K562 (cell line): ENCODE data around the gene SURF4. TPM values are rescaled to one million over a fixed set of nuclear protein-coding genes. Genes with fewer than 3 reads are reported as not detected.

Experiments used
- CTBP1 ChIP-seq: fragments of 450-650 bp; IDR thresholded peaks from 2 replicates; pipeline ENCODE4 v1.6.1; 2016; ENCODE audit warnings: borderline replicate concordance
- CXXC5 ChIP-seq: fragments of 250-450 bp; sonication (Bioruptor Pico); IDR thresholded peaks from 2 replicates; pipeline ENCODE4 v1.8.0; 2022; ENCODE audit warnings: inconsistent platforms, mild to moderate bottlenecking, moderate library complexity
- ELF2 ChIP-seq: fragments of 250-450 bp; sonication (Bioruptor Pico); IDR thresholded peaks from 2 replicates; pipeline ENCODE4 v1.5.0; 2021; ENCODE audit warnings: mild to moderate bottlenecking
- NFYB ChIP-seq: IDR thresholded peaks from 2 replicates; pipeline ENCODE4 v1.6.1; 2011; ENCODE audit warnings: mild to moderate bottlenecking, moderate library complexity; ENCODE audit not compliant: insufficient read length; ENCODE audit errors: extremely low read depth
- ZC3H8 ChIP-seq: fragments of 450-650 bp; IDR thresholded peaks from 2 replicates; pipeline ENCODE4 v1.6.1; 2017
- ZNF263 ChIP-seq: sonication (generic); formaldehyde crosslinking; IDR thresholded peaks from 2 replicates; pipeline ENCODE4 v1.8.0; 2022; ENCODE audit warnings: mild to moderate bottlenecking, missing genetic modification reagents, borderline replicate concordance
- polyA plus RNA-seq, 8 experiments: library from polyadenylated mRNA; depleted of rRNA in 4 of 8; stranded (reverse) in 5 of 8; unstranded in 3 of 8; fragments of >200 nt; fragmentation: Nextera tagmentation in 2 of 8; fragmentation: Illumina TruSeq in 1 of 8; extraction: Ambion mirVana in 2 of 8; extraction: Trizol in 1 of 8; gene quantifications; 2 replicates each; pipeline versions ENCODE4 v1.2.1 to v1.2.3, GENCODE V29; 2011 to 2014; ENCODE audit warnings: inconsistent platforms in 1 of 8, missing spikeins in 1 of 8
- total RNA-seq, 7 experiments: library from RNA; depleted of rRNA in 6 of 7; stranded (reverse); fragments of >200 nt in 6 of 7; fragmentation: Illumina TruSeq in 2 of 7; extraction: Trizol in 2 of 7; gene quantifications; 2 replicates each; pipeline versions ENCODE4 v1.2.1 to v1.2.3, GENCODE V29; 2011 to 2021; ENCODE audit warnings: low replicate concordance in 1 of 7
- TF ChIP-seq, protein P1 (sequence below): sonication (generic); formaldehyde crosslinking; IDR thresholded peaks from 2 replicates; pipeline ENCODE4 v1.8.0; 2022; ENCODE audit warnings: mild to moderate bottlenecking, missing genetic modification reagents
- TF ChIP-seq, protein P2 (sequence below): fragments of 250-450 bp; sonication (Bioruptor Pico); IDR thresholded peaks from 2 replicates; pipeline ENCODE4 v1.8.0; 2021; ENCODE audit warnings: borderline replicate concordance, mild to moderate bottlenecking, moderate library complexity; ENCODE audit not compliant: poor library complexity, severe bottlenecking
- TF ChIP-seq, protein P3 (sequence below): fragments of 200-600 bp; sonication (generic); IDR thresholded peaks from one replicate; pipeline ENCODE4 v1.6.1; 2012; ENCODE audit warnings: mild to moderate bottlenecking, low read depth, low read length, inconsistent platforms

SURF4 gene
- total and polyA plus RNA-seq, 9 of the 15 experiments (the other 6 are each of a cell fraction or from before 2014, with no cell fraction given): 8.4 to 176 (median 130) TPM

DNA sequence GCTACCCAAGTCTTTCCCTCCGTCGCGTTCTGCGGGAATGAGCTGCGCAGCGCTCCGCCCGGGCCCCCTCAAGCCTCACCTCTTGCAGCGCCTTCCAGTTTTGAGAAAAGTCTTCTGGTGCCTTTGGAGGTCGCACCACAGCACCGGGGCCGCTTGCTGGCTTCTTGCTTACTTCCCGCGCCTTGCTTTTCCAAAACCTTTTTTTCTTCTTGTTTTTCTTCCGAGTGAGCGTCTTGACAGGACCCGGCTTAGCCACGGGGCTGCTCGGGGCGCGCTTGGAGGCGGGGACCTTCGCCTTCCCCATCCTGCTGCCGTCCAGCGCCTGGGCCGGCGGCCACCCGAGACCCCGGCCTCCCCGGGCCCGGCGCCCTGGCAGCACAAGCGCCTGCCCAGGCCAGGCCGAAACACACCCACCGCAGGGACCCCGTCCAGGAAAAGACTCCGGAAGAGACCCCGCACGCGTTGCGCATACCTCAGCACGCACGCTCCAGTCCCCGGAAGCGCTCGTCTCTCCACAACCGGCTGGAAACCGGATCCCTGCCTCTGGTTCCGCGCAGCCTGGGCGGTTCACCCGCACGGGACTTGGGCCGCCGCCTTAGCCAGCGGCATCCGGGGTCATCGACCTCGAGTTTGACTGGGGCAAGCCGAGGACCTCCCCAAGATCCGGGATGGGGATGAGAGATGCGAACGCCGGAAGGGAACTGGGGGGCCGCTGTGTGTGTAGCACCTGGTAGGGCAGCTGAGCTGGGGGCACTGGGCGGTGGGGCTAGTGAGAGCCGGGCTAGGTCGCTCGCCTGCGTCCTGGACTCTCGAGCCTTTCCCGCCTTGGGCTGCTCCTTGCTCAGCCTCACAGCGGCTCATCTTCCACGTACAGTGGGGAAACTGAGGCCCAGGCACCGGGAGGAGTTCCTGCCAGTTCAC lies 41.9 kb upstream of the SURF4 start, which contains the start of gene REXO4 (continued):
- TF ChIP-seq, protein P1, sequence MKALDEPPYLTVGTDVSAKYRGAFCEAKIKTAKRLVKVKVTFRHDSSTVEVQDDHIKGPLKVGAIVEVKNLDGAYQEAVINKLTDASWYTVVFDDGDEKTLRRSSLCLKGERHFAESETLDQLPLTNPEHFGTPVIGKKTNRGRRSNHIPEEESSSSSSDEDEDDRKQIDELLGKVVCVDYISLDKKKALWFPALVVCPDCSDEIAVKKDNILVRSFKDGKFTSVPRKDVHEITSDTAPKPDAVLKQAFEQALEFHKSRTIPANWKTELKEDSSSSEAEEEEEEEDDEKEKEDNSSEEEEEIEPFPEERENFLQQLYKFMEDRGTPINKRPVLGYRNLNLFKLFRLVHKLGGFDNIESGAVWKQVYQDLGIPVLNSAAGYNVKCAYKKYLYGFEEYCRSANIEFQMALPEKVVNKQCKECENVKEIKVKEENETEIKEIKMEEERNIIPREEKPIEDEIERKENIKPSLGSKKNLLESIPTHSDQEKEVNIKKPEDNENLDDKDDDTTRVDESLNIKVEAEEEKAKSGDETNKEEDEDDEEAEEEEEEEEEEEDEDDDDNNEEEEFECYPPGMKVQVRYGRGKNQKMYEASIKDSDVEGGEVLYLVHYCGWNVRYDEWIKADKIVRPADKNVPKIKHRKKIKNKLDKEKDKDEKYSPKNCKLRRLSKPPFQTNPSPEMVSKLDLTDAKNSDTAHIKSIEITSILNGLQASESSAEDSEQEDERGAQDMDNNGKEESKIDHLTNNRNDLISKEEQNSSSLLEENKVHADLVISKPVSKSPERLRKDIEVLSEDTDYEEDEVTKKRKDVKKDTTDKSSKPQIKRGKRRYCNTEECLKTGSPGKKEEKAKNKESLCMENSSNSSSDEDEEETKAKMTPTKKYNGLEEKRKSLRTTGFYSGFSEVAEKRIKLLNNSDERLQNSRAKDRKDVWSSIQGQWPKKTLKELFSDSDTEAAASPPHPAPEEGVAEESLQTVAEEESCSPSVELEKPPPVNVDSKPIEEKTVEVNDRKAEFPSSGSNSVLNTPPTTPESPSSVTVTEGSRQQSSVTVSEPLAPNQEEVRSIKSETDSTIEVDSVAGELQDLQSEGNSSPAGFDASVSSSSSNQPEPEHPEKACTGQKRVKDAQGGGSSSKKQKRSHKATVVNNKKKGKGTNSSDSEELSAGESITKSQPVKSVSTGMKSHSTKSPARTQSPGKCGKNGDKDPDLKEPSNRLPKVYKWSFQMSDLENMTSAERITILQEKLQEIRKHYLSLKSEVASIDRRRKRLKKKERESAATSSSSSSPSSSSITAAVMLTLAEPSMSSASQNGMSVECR (CRISPR knock-in tag): peak; percentile 89
- TF ChIP-seq ZNF263: peak; percentile 42; the same call in 1 of the 2 replicates
- no peak for TF ChIP-seq NFYB
- peak; percentile 96 for TF ChIP-seq CXXC5
- TF ChIP-seq, protein P2, sequence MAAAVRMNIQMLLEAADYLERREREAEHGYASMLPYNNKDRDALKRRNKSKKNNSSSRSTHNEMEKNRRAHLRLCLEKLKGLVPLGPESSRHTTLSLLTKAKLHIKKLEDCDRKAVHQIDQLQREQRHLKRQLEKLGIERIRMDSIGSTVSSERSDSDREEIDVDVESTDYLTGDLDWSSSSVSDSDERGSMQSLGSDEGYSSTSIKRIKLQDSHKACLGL (CRISPR knock-in tag): peak; percentile 88
- TF ChIP-seq, protein P3, sequence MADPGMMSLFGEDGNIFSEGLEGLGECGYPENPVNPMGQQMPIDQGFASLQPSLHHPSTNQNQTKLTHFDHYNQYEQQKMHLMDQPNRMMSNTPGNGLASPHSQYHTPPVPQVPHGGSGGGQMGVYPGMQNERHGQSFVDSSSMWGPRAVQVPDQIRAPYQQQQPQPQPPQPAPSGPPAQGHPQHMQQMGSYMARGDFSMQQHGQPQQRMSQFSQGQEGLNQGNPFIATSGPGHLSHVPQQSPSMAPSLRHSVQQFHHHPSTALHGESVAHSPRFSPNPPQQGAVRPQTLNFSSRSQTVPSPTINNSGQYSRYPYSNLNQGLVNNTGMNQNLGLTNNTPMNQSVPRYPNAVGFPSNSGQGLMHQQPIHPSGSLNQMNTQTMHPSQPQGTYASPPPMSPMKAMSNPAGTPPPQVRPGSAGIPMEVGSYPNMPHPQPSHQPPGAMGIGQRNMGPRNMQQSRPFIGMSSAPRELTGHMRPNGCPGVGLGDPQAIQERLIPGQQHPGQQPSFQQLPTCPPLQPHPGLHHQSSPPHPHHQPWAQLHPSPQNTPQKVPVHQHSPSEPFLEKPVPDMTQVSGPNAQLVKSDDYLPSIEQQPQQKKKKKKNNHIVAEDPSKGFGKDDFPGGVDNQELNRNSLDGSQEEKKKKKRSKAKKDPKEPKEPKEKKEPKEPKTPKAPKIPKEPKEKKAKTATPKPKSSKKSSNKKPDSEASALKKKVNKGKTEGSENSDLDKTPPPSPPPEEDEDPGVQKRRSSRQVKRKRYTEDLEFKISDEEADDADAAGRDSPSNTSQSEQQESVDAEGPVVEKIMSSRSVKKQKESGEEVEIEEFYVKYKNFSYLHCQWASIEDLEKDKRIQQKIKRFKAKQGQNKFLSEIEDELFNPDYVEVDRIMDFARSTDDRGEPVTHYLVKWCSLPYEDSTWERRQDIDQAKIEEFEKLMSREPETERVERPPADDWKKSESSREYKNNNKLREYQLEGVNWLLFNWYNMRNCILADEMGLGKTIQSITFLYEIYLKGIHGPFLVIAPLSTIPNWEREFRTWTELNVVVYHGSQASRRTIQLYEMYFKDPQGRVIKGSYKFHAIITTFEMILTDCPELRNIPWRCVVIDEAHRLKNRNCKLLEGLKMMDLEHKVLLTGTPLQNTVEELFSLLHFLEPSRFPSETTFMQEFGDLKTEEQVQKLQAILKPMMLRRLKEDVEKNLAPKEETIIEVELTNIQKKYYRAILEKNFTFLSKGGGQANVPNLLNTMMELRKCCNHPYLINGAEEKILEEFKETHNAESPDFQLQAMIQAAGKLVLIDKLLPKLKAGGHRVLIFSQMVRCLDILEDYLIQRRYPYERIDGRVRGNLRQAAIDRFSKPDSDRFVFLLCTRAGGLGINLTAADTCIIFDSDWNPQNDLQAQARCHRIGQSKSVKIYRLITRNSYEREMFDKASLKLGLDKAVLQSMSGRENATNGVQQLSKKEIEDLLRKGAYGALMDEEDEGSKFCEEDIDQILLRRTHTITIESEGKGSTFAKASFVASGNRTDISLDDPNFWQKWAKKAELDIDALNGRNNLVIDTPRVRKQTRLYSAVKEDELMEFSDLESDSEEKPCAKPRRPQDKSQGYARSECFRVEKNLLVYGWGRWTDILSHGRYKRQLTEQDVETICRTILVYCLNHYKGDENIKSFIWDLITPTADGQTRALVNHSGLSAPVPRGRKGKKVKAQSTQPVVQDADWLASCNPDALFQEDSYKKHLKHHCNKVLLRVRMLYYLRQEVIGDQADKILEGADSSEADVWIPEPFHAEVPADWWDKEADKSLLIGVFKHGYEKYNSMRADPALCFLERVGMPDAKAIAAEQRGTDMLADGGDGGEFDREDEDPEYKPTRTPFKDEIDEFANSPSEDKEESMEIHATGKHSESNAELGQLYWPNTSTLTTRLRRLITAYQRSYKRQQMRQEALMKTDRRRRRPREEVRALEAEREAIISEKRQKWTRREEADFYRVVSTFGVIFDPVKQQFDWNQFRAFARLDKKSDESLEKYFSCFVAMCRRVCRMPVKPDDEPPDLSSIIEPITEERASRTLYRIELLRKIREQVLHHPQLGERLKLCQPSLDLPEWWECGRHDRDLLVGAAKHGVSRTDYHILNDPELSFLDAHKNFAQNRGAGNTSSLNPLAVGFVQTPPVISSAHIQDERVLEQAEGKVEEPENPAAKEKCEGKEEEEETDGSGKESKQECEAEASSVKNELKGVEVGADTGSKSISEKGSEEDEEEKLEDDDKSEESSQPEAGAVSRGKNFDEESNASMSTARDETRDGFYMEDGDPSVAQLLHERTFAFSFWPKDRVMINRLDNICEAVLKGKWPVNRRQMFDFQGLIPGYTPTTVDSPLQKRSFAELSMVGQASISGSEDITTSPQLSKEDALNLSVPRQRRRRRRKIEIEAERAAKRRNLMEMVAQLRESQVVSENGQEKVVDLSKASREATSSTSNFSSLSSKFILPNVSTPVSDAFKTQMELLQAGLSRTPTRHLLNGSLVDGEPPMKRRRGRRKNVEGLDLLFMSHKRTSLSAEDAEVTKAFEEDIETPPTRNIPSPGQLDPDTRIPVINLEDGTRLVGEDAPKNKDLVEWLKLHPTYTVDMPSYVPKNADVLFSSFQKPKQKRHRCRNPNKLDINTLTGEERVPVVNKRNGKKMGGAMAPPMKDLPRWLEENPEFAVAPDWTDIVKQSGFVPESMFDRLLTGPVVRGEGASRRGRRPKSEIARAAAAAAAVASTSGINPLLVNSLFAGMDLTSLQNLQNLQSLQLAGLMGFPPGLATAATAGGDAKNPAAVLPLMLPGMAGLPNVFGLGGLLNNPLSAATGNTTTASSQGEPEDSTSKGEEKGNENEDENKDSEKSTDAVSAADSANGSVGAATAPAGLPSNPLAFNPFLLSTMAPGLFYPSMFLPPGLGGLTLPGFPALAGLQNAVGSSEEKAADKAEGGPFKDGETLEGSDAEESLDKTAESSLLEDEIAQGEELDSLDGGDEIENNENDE: no peak
- TF ChIP-seq ZC3H8: peak; percentile 85; the same call in 1 of the 2 replicates
- TF ChIP-seq ELF2: peak; percentile 63; the same call in 1 of the 2 replicates
- TF ChIP-seq CTBP1: peak; percentile 97
